Muscle of leg (tissue), 11 donors: ENCODE measurements around the gene ARHGAP26. TPM values are rescaled to one million over a fixed set of nuclear protein-coding genes. Genes with fewer than 3 reads are reported as not detected.
"Not testable (repeated sequence)": the region's sequence is repeated elsewhere in the genome, so short reads cannot be mapped to it uniquely, and the experiment has no call there.

ENCODE experiments used
- DNase-seq: peaks from one replicate; pipeline ENCODE4 v3.0.0; 2013
- H3K27ac ChIP-seq: one replicate; pipeline ENCODE4 v1.5.1; 2013; ENCODE audit warnings: mild to moderate bottlenecking, low read length, control low read depth
- H3K27me3 ChIP-seq: one replicate; pipeline ENCODE4 v1.6.1; 2013; ENCODE audit warnings: low read length; ENCODE audit not compliant: control insufficient read depth, insufficient read depth
- H3K36me3 ChIP-seq: one replicate; pipeline ENCODE4 v1.6.1; 2013; ENCODE audit warnings: low read length; ENCODE audit not compliant: control insufficient read depth, insufficient read depth
- H3K4me1 ChIP-seq: one replicate; pipeline ENCODE4 v1.6.1; 2013; ENCODE audit warnings: low read length; ENCODE audit not compliant: control insufficient read depth, insufficient read depth
- H3K4me3 ChIP-seq: one replicate; pipeline ENCODE4 v1.5.1; 2013; ENCODE audit warnings: low read length, control low read depth
- H3K9me3 ChIP-seq: replicated peaks from 2 replicates; pipeline ENCODE4 v1.6.1; 2013; ENCODE audit warnings: low read depth, low read length; ENCODE audit not compliant: control insufficient read depth
- WGBS: methylation state at CpG from one replicate; pipeline ENCODE4 v1.1.5; 2013; ENCODE audit warnings: missing lambda C conversion rate; ENCODE audit not compliant: insufficient coverage; 5-methylcytosine and 5-hydroxymethylcytosine counted together
- polyA plus RNA-seq, 8 donors: library from polyadenylated mRNA; unstranded; fragments of 120-200 nt; gene quantifications; one replicate each; pipeline versions ENCODE4 v1.2.1 to v1.2.3, GENCODE V29; 2013; ENCODE audit warnings: inconsistent platforms in 1 of 8, low replicate concordance in 1 of 8; ENCODE audit not compliant: insufficient read length in 8 of 8, insufficient read depth in 1 of 8
- total RNA-seq: library from RNA; stranded (reverse); fragments of 120-200 nt; gene quantifications from one replicate; pipeline ENCODE4 v1.2.4, GENCODE V29; 2013

Gene ARHGAP26
- total and polyA plus RNA-seq, 9 donors = 10.4 to 17.1 (median 13.2) TPM

GRCh38 chr5:142989270-142989669 lies 219.1 kb downstream of the ARHGAP26 start:
- WGBS = 100% methylated on average over 1 of the region's 1 CpG
- not testable (repeated sequence) for DNase-seq, H3K27ac ChIP-seq, H3K4me3 ChIP-seq, H3K36me3 ChIP-seq, H3K27me3 ChIP-seq, H3K9me3 ChIP-seq, H3K4me1 ChIP-seq

GRCh38 chr5:142990073-142990472 lies 219.9 kb downstream of the ARHGAP26 start:
- H3K27me3 ChIP-seq, H3K36me3 ChIP-seq, H3K4me3 ChIP-seq, H3K27ac ChIP-seq, DNase-seq, H3K4me1 ChIP-seq, H3K9me3 ChIP-seq: not testable (repeated sequence)
- 100% methylated on average over 2 of the region's 8 CpGs for WGBS

GRCh38 chr5:142994218-142994617 lies 224.0 kb downstream of the ARHGAP26 start:
- Histone ChIP-seq H3K4me1 (peaks cover 5% of the 10 kb centered on the region), H3K27me3 (no peaks in the 10 kb centered on the region), H3K36me3 (no peaks in the 10 kb centered on the region), H3K27ac (no peak overlapping the region), H3K9me3 (peaks cover 2% of the 10 kb centered on the region), H3K4me3 (no peak overlapping the region)
- WGBS = 92% methylated on average over 2 of the region's 2 CpGs
- no peak for DNase-seq

- not testable (repeated sequence) for H3K9me3 ChIP-seq, DNase-seq, H3K4me1 ChIP-seq, H3K4me3 ChIP-seq, H3K36me3 ChIP-seq, H3K27me3 ChIP-seq, H3K27ac ChIP-seq
Measured at GRCh38 chr5:142995621-142996020, 225.4 kb downstream of the ARHGAP26 start.

GRCh38 chr5:142997591-142997990 lies 227.4 kb downstream of the ARHGAP26 start:
- Histone ChIP-seq H3K9me3 (no peaks in the 10 kb centered on the region), H3K4me3 (no peak overlapping the region), H3K36me3 (no peaks in the 10 kb centered on the region), H3K27me3 (no peaks in the 10 kb centered on the region), H3K27ac (no peak overlapping the region), H3K4me1 (peaks cover 10% of the 10 kb centered on the region)
- WGBS = 60% methylated on average over 1 of the region's 1 CpG
- DNase-seq = no peak

GRCh38 chr5:142998316-142999020 lies 228.3 kb downstream of the ARHGAP26 start:
- H3K27me3 ChIP-seq = no peaks in the 10 kb centered on the region
- H3K9me3 ChIP-seq = no peaks in the 10 kb centered on the region
- no CpG with 5 or more reads among the region's 6 CpGs for WGBS
- peaks cover 12% of the 10 kb centered on the region for H3K4me1 ChIP-seq
- DNase-seq = no peak
- no peak overlapping the region for H3K27ac ChIP-seq
- H3K4me3 ChIP-seq = no peak overlapping the region
- no peaks in the 10 kb centered on the region for H3K36me3 ChIP-seq

GRCh38 chr5:143000551-143000950 lies 230.4 kb downstream of the ARHGAP26 start:
- H3K27ac ChIP-seq, H3K27me3 ChIP-seq, H3K4me3 ChIP-seq, H3K9me3 ChIP-seq, H3K36me3 ChIP-seq, DNase-seq: not testable (repeated sequence)
- peaks cover 15% of the 10 kb centered on the region for H3K4me1 ChIP-seq
- WGBS = no CpG with 5 or more reads among the region's 1 CpG

GRCh38 chr5:143001764-143002351 lies 231.7 kb downstream of the ARHGAP26 start:
- Histone ChIP-seq H3K36me3 (no peaks in the 10 kb centered on the region), H3K9me3 (no peaks in the 10 kb centered on the region), H3K4me3 (no peak overlapping the region), H3K27ac (peak overlapping the region; percentile 79), H3K4me1 (peaks cover 17% of the 10 kb centered on the region), H3K27me3 (no peaks in the 10 kb centered on the region)
- DNase-seq = no peak
- WGBS = 47% methylated on average over 3 of the region's 8 CpGs

- H3K36me3 ChIP-seq = no peaks in the 10 kb centered on the region
- H3K9me3 ChIP-seq = no peaks in the 10 kb centered on the region
- no peaks in the 10 kb centered on the region for H3K27me3 ChIP-seq
- peak; percentile 89 for DNase-seq
- H3K27ac ChIP-seq = peak overlapping the region; percentile 79
- H3K4me1 ChIP-seq = peaks cover 17% of the 10 kb centered on the region
- no peak overlapping the region for H3K4me3 ChIP-seq
- WGBS = 39% methylated on average over 4 of the region's 7 CpGs
Measured at GRCh38 chr5:143002459-143003327, 232.5 kb downstream of the ARHGAP26 start.

- Histone ChIP-seq H3K9me3 (no peaks in the 10 kb centered on the region), H3K4me3 (no peak overlapping the region), H3K27me3 (no peaks in the 10 kb centered on the region), H3K4me1 (peaks cover 16% of the 10 kb centered on the region), H3K27ac (peak overlapping the region; percentile 79), H3K36me3 (no peaks in the 10 kb centered on the region)
- no peak for DNase-seq
- WGBS = no CpG with 5 or more reads among the region's 3 CpGs
Measured at GRCh38 chr5:143003328-143003636, 233.1 kb downstream of the ARHGAP26 start.
